Measurements from ENCODE around the gene KCNK5. TPM values are rescaled to one million over a fixed set of nuclear protein-coding genes. Genes with fewer than 3 reads are reported as not detected.

Gene KCNK5
- total and polyA plus RNA-seq, 4 donors: 6.0 to 22.0 (median 16.1) TPM

DNA sequence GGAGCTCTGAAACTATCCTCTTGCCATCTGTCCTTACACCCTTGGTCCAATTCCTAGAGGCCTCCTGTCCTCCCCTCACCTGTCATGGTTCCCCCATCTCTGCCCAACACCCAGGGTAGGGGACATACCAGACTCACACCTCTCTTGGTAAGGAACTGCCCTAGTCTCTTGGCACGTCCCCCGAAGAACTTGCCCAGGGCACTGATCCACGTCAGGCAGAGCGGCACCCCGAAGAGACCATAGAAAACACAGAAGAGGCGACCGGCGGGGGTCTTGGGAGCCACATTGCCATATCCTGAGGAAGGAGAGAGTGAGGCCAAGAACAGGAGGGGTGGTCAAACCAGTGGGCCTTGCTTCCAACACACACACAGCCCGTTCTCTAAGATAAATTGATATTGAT lies 34.8 kb downstream of the KCNK5 start:
- Histone ChIP-seq H3K4me1 (ENCODE audit: control insufficient read depth in 5 of 5, insufficient read depth in 5 of 5, low read length in 5 of 5) (peaks cover 0 to 12% (median 0%) of the 10 kb centered on the region in 5 donors), H3K9me3 (ENCODE audit: control insufficient read depth in 4 of 4, insufficient read depth in 3 of 4, low read length in 3 of 4) (peaks cover 0 to 6% (median 0%) of the 10 kb centered on the region in 4 donors), H3K27me3 (ENCODE audit: control insufficient read depth in 3 of 3, insufficient read depth in 3 of 3, low read length in 2 of 3) (no peaks in the 10 kb centered on the region), H3K27ac (ENCODE audit: low read depth in 1 of 2, low read length in 1 of 2) (no peak overlapping the region), H3K4me3 (no peak overlapping the region), H3K9ac (ENCODE audit: insufficient read depth in 1 of 2, low read length in 2 of 2) (no peak overlapping the region), H3K36me3 (ENCODE audit: control insufficient read depth in 4 of 4, insufficient read depth in 4 of 4, low read length in 4 of 4) (peaks cover 0 to 17% (median 7%) of the 10 kb centered on the region in 4 donors)
- ATAC-seq (ENCODE audit: insufficient read depth, low FRiP score) (no peak), DNase-seq (no peak)
- WGBS, 2 donors: 96 to 98% methylated on average over 9 of the region's 9 CpGs
- TF ChIP-seq, protein P1, sequence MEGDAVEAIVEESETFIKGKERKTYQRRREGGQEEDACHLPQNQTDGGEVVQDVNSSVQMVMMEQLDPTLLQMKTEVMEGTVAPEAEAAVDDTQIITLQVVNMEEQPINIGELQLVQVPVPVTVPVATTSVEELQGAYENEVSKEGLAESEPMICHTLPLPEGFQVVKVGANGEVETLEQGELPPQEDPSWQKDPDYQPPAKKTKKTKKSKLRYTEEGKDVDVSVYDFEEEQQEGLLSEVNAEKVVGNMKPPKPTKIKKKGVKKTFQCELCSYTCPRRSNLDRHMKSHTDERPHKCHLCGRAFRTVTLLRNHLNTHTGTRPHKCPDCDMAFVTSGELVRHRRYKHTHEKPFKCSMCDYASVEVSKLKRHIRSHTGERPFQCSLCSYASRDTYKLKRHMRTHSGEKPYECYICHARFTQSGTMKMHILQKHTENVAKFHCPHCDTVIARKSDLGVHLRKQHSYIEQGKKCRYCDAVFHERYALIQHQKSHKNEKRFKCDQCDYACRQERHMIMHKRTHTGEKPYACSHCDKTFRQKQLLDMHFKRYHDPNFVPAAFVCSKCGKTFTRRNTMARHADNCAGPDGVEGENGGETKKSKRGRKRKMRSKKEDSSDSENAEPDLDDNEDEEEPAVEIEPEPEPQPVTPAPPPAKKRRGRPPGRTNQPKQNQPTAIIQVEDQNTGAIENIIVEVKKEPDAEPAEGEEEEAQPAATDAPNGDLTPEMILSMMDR (IDR thresholded peaks at IDR 0.05; ENCODE audit: control extremely low read depth, extremely low read depth): no peak

DNA sequence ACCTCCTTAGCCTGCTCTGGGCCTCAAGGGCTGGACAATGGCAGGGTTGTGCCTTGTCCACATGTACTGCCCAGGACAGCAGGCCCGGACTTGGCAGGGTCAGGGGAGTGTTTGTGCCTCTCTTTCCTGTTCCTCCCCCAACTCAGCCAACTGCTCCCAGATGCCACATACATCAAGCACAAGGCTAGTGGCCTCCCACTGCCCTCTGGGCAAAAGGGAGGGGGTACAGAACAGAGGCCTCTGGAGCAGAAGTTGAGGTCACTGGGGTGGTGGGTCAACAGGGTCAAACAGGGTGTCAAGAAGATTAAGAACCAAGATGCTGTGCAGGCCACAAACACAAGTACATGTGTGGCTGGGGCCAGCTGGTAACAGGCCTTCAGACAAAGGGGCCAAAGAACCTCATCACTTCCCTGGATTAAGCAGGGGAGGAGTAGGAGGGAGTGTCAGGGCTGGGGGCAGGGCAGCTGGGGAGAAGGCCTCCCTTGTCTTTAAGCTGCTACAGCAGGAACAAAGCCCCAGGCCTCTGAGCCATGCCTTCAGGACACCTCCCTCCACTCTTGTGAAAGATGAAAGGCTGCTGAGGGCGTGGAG lies 36.0 kb downstream of the KCNK5 start:
- Histone ChIP-seq H3K36me3 (ENCODE audit: control insufficient read depth in 4 of 4, insufficient read depth in 4 of 4, low read length in 4 of 4) (peaks cover 0 to 17% (median 7%) of the 10 kb centered on the region in 4 donors), H3K4me1 (ENCODE audit: control insufficient read depth in 5 of 5, insufficient read depth in 5 of 5, low read length in 5 of 5) (peaks cover 0 to 12% (median 0%) of the 10 kb centered on the region in 5 donors), H3K27me3 (ENCODE audit: control insufficient read depth in 3 of 3, insufficient read depth in 3 of 3, low read length in 2 of 3) (no peaks in the 10 kb centered on the region), H3K4me3 (no peak overlapping the region), H3K9me3 (ENCODE audit: control insufficient read depth in 4 of 4, insufficient read depth in 3 of 4, low read length in 3 of 4) (peaks cover 0 to 6% (median 0%) of the 10 kb centered on the region in 4 donors), H3K27ac (ENCODE audit: low read depth in 1 of 2, low read length in 1 of 2) (peak overlapping the region in 1 of 2 donors; percentile 9), H3K9ac (ENCODE audit: insufficient read depth in 1 of 2, low read length in 2 of 2) (no peak overlapping the region)
- DNase-seq (no peak), ATAC-seq (ENCODE audit: insufficient read depth, low FRiP score) (no peak)
- TF ChIP-seq, protein P1 (IDR thresholded peaks at IDR 0.05; ENCODE audit: control extremely low read depth, extremely low read depth): no peak
- WGBS, 2 donors: 66 to 68% methylated on average over 2 of the region's 2 CpGs

DNA sequence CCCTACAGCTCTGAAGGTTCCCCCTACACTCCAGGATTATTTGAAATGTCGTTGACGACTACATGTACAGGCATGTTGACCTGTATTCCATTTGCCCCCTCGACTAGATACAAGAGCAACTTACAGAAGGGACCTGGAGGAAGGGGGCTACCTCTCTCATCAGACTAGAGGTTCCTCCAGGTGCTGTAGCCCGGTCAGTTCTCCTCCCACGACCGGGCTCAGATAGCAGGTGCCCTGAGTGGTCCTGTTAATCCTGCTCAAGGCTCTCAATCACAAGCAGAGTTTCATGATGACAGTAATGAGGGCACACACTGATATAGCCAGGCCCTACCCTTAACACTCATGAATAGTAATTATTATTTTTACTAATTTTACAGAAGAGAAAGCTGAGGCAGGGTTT lies 36.5 kb downstream of the KCNK5 start:
- peaks cover 0 to 12% (median 0%) of the 10 kb centered on the region in 5 donors for H3K4me1 ChIP-seq (ENCODE audit: control insufficient read depth in 5 of 5, insufficient read depth in 5 of 5, low read length in 5 of 5)
- H3K9me3 ChIP-seq (ENCODE audit: control insufficient read depth in 4 of 4, insufficient read depth in 3 of 4, low read length in 3 of 4): peaks cover 0 to 6% (median 0%) of the 10 kb centered on the region in 4 donors
- H3K4me3 ChIP-seq: no peak overlapping the region
- DNase-seq: no peak
- WGBS, 2 donors: 75 to 84% methylated on average over 6 of the region's 6 CpGs
- ATAC-seq (ENCODE audit: insufficient read depth, low FRiP score): no peak
- no peak overlapping the region for H3K27ac ChIP-seq (ENCODE audit: low read depth in 1 of 2, low read length in 1 of 2)
- no peaks in the 10 kb centered on the region for H3K27me3 ChIP-seq (ENCODE audit: control insufficient read depth in 3 of 3, insufficient read depth in 3 of 3, low read length in 2 of 3)
- H3K36me3 ChIP-seq (ENCODE audit: control insufficient read depth in 4 of 4, insufficient read depth in 4 of 4, low read length in 4 of 4): peaks cover 0 to 18% (median 7%) of the 10 kb centered on the region in 4 donors
- H3K9ac ChIP-seq (ENCODE audit: insufficient read depth in 1 of 2, low read length in 2 of 2): no peak overlapping the region
- TF ChIP-seq, protein P1 (IDR thresholded peaks at IDR 0.05; ENCODE audit: control extremely low read depth, extremely low read depth): no peak
